H1 (cell line): ENCODE results near the gene PRSS2. TPM values are rescaled to one million over a fixed set of nuclear protein-coding genes. Genes with fewer than 3 reads are reported as not detected.
A peak's percentile ranks its signal among the peaks of the same experiment; 100 is the strongest.

Experiments
- CTCF ChIA-PET: fragments of 300-600 bp; sonication (Branson Sonifier 250); formaldehyde crosslinking; loops from one replicate; lab custom pipeline; 2021; ENCODE audit not compliant: partially characterized antibody; lab: Charles Lee
- POLR2A ChIA-PET: fragments of 300-600 bp; sonication (Branson Sonifier 250); formaldehyde crosslinking; loops from one replicate; lab custom pipeline; 2021; ENCODE audit warnings: inconsistent platforms; ENCODE audit not compliant: partially characterized antibody; lab: Charles Lee
- DNase-seq, 2 experiments: peaks; one replicate each; pipeline versions ENCODE4 v3.0.0 to v3.0.0-alpha.2; 2010 to 2022; ENCODE audit warnings: low spot score in 2 of 2, low read depth in 1 of 2, mixed read lengths in 1 of 2
- FAIRE-seq: peaks from 2 replicates; lab custom pipeline; 2011; peaks lifted over from hg19 to GRCh38; lab: Jason Lieb, UNC
- H2AFZ ChIP-seq: 2 replicates; pipeline ENCODE4 v1.8.1; 2012; ENCODE audit warnings: low read length, inconsistent platforms
- H2AK5ac ChIP-seq: 2 replicates; pipeline ENCODE4 v1.6.1; 2013; ENCODE audit warnings: low read depth, low read length
- H2BK120ac ChIP-seq: replicated peaks from 2 replicates; pipeline ENCODE3; 2013; ENCODE audit warnings: low read depth, low read length, inconsistent platforms
- H2BK12ac ChIP-seq: 2 replicates; pipeline ENCODE4 v1.6.1; 2013; ENCODE audit warnings: low read depth, low read length
- H2BK15ac ChIP-seq: 2 replicates; pipeline ENCODE4 v1.6.1; 2013; ENCODE audit warnings: low read length
- H2BK20ac ChIP-seq: 2 replicates; pipeline ENCODE4 v1.6.1; 2013; ENCODE audit warnings: low read length
- H2BK5ac ChIP-seq: 2 replicates; pipeline ENCODE4 v1.6.1; 2013; ENCODE audit warnings: low read depth, low read length
- H3K14ac ChIP-seq: 2 replicates; pipeline ENCODE4 v1.6.1; 2013; ENCODE audit warnings: inconsistent platforms; ENCODE audit not compliant: insufficient read length
- H3K18ac ChIP-seq: 2 replicates; pipeline ENCODE4 v1.6.1; 2013; ENCODE audit warnings: low read length; ENCODE audit errors: extremely low read depth
- H3K23ac ChIP-seq: 2 replicates; pipeline ENCODE4 v1.6.1; 2013; ENCODE audit warnings: inconsistent platforms; ENCODE audit not compliant: insufficient read length
- H3K23me2 ChIP-seq: 2 replicates; pipeline ENCODE4 v1.6.1; 2013; ENCODE audit warnings: low read depth, low read length
- H3K27ac ChIP-seq: 2 replicates; pipeline ENCODE4 v1.6.1; 2011; ENCODE audit warnings: low read depth, low read length, inconsistent platforms
- H3K27me3 ChIP-seq, 4 experiments: replicated peaks in 1 of 4; 1 replicate in 1 of 4; 2 replicates in 3 of 4; pipeline versions ENCODE4 v1.6.1 to v1.8.1; 2011 to 2013; ENCODE audit warnings: low read length in 3 of 4, mild to moderate bottlenecking in 3 of 4, inconsistent platforms in 2 of 4, mixed read lengths in 2 of 4, moderate library complexity in 1 of 4; ENCODE audit not compliant: control insufficient read depth in 3 of 4, insufficient read depth in 3 of 4; ENCODE audit errors: extremely low read depth in 1 of 4
- H3K36me3 ChIP-seq, 4 experiments: 2 replicates each; pipeline versions ENCODE4 v1.6.1 to v1.8.1; 2011 to 2013; ENCODE audit warnings: mild to moderate bottlenecking in 4 of 4, low read length in 3 of 4, moderate library complexity in 2 of 4, control low read depth in 1 of 4, inconsistent platforms in 1 of 4; ENCODE audit not compliant: insufficient read depth in 4 of 4, control insufficient read depth in 2 of 4
- H3K4ac ChIP-seq: replicated peaks from 2 replicates; pipeline ENCODE3; 2013; ENCODE audit warnings: low read length, low read depth, mixed read lengths, inconsistent platforms; ENCODE audit not compliant: insufficient read length
- H3K4me1 ChIP-seq, 4 experiments: replicated peaks in 1 of 4; 1 replicate in 1 of 4; 2 replicates in 3 of 4; pipeline versions ENCODE4 v1.6.1 to v1.8.1; 2011 to 2013; ENCODE audit warnings: low read length in 3 of 4, inconsistent platforms in 2 of 4, mixed read lengths in 1 of 4; ENCODE audit not compliant: insufficient read depth in 4 of 4, control insufficient read depth in 3 of 4
- H3K4me2 ChIP-seq, 2 experiments: 2 replicates each; pipeline versions ENCODE4 v1.6.1 to v1.8.1; 2011 to 2013; ENCODE audit warnings: low read depth in 2 of 2, low read length in 2 of 2, control low read depth in 1 of 2, inconsistent platforms in 1 of 2, mild to moderate bottlenecking in 1 of 2; ENCODE audit not compliant: insufficient read depth in 1 of 2
- H3K4me3 ChIP-seq, 4 experiments: fragments of 200-600, 300-600 bp in 1 of 4; sonication (generic), shearing (Covaris generic), sonication (Bioruptor Twin) in 1 of 4; 2 replicates each; pipeline versions ENCODE4 v1.5.1 to v1.8.1; 2011 to 2016; ENCODE audit warnings: low read length in 4 of 4, low read depth in 3 of 4, control low read depth in 2 of 4, inconsistent platforms in 2 of 4, mild to moderate bottlenecking in 2 of 4, mixed read lengths in 1 of 4, moderate library complexity in 1 of 4; ENCODE audit not compliant: insufficient read depth in 2 of 4; ENCODE audit errors: extremely low read depth in 1 of 4
- H3K56ac ChIP-seq: replicated peaks from 2 replicates; pipeline ENCODE3; 2013; ENCODE audit warnings: low read depth, mild to moderate bottlenecking, mixed read lengths, low read length, inconsistent platforms; ENCODE audit not compliant: insufficient read length
- H3K79me1 ChIP-seq: 2 replicates; pipeline ENCODE4 v1.6.1; 2013; ENCODE audit warnings: low read depth, low read length, control low read depth
- H3K79me2 ChIP-seq, 2 experiments: 2 replicates each; pipeline versions ENCODE4 v1.6.1 to v1.8.1; 2012 to 2013; ENCODE audit warnings: low read length in 2 of 2, mild to moderate bottlenecking in 2 of 2, inconsistent platforms in 1 of 2; ENCODE audit not compliant: insufficient read depth in 2 of 2, control insufficient read depth in 1 of 2
- H3K9ac ChIP-seq, 4 experiments: replicated peaks in 1 of 4; 1 replicate in 1 of 4; 2 replicates in 3 of 4; pipeline versions ENCODE4 v1.6.1 to v1.8.1; 2011 to 2013; ENCODE audit warnings: low read depth in 3 of 4, low read length in 3 of 4, control low read depth in 2 of 4, mild to moderate bottlenecking in 2 of 4, moderate library complexity in 2 of 4, inconsistent platforms in 1 of 4; ENCODE audit errors: extremely low read depth in 1 of 4
- H3K9me3 ChIP-seq, 2 experiments: 2 replicates each; pipeline versions ENCODE4 v1.6.1 to v1.8.1; 2012 to 2013; ENCODE audit warnings: mild to moderate bottlenecking in 2 of 2, moderate library complexity in 2 of 2, control low read depth in 1 of 2, inconsistent platforms in 1 of 2, low read depth in 1 of 2, low read length in 1 of 2, mixed read lengths in 1 of 2; ENCODE audit not compliant: insufficient read depth in 2 of 2
- H4K20me1 ChIP-seq, 2 experiments: replicated peaks in 1 of 2; 2 replicates each; pipeline versions ENCODE3 to v1.8.1; 2011 to 2013; ENCODE audit warnings: inconsistent platforms in 2 of 2, low read length in 2 of 2, mild to moderate bottlenecking in 1 of 2; ENCODE audit not compliant: insufficient read depth in 2 of 2, control insufficient read depth in 1 of 2
- H4K5ac ChIP-seq: 2 replicates; pipeline ENCODE4 v1.6.1; 2013; ENCODE audit warnings: low read length, low read depth, mixed read lengths, inconsistent platforms; ENCODE audit not compliant: insufficient read length
- H4K8ac ChIP-seq: 2 replicates; pipeline ENCODE4 v1.8.0; 2013; ENCODE audit warnings: mild to moderate bottlenecking, moderate library complexity, low read length, inconsistent platforms; ENCODE audit not compliant: insufficient read depth; ENCODE audit errors: extremely low read depth
- H4K91ac ChIP-seq: replicated peaks from 2 replicates; pipeline ENCODE3; 2013; ENCODE audit warnings: low read length, mixed read lengths, inconsistent platforms; ENCODE audit not compliant: insufficient read length
- BACH1 ChIP-seq: IDR thresholded peaks from 2 replicates; pipeline ENCODE4 v1.6.1; 2012; ENCODE audit warnings: low read length, improper control_type of control experiment
- CHD1 ChIP-seq: IDR thresholded peaks from 2 replicates; pipeline ENCODE4 v1.6.1; 2012; ENCODE audit warnings: low read depth, low read length, improper control_type of control experiment
- CHD2 ChIP-seq: IDR thresholded peaks from 2 replicates; pipeline ENCODE4 v1.6.1; 2012; ENCODE audit warnings: low read length, improper control_type of control experiment
- KDM4A ChIP-seq: IDR thresholded peaks from one replicate; pipeline ENCODE4 v1.7.1; 2012; ENCODE audit warnings: low read depth, mild to moderate bottlenecking, moderate library complexity, low read length, inconsistent platforms; ENCODE audit not compliant: severe bottlenecking
- NANOG ChIP-seq: IDR thresholded peaks from 2 replicates; pipeline ENCODE4 v1.6.1; 2011; ENCODE audit warnings: low read length, low read depth, mild to moderate bottlenecking, inconsistent platforms; ENCODE audit not compliant: insufficient read depth, poor library complexity, severe bottlenecking
- SAP30 ChIP-seq: fragments of 300-600 bp; sonication (generic); IDR thresholded peaks from 2 replicates; pipeline ENCODE4 v1.7.1; 2012; ENCODE audit warnings: low read length, moderate library complexity, mild to moderate bottlenecking, inconsistent platforms; ENCODE audit not compliant: insufficient read depth, insufficient replicate concordance
- SP4 ChIP-seq: IDR thresholded peaks from 2 replicates; pipeline ENCODE4 v1.6.1; 2012; ENCODE audit warnings: low read length, inconsistent platforms
- TAF1 ChIP-seq: IDR thresholded peaks from 2 replicates; pipeline ENCODE4 v1.6.1; 2011; ENCODE audit warnings: mild to moderate bottlenecking, low read depth, low read length
- TAF7 ChIP-seq: optimal IDR thresholded peaks from 2 replicates; pipeline ENCODE3; 2011; ENCODE audit warnings: low read depth, mild to moderate bottlenecking, inconsistent platforms, low read length, moderate library complexity, borderline replicate concordance
- YY1 ChIP-seq: IDR thresholded peaks from 2 replicates; pipeline ENCODE4 v1.6.1; 2011; ENCODE audit warnings: low read depth, mild to moderate bottlenecking, low read length
- WGBS, 2 experiments: shearing (Covaris generic) in 1 of 2; methylation state at CpG; one replicate each; pipeline versions ENCODE4 v1.1.6 to v1.1.7; 2013 to 2015; ENCODE audit warnings: low lambda C conversion rate in 2 of 2, mixed read lengths in 2 of 2, inconsistent platforms in 1 of 2, low coverage in 1 of 2, missing lambda C conversion rate in 1 of 2; ENCODE audit not compliant: insufficient replicate concordance in 2 of 2, insufficient coverage in 1 of 2, insufficient read length in 1 of 2; ENCODE audit errors: extremely low coverage in 1 of 2, missing lambda C conversion rate in 1 of 2; 5-methylcytosine and 5-hydroxymethylcytosine counted together
- polyA plus RNA-seq, 7 experiments: library from polyadenylated mRNA; depleted of rRNA in 3 of 7; stranded (reverse) in 5 of 7; unstranded in 2 of 7; fragments of >200 nt in 5 of 7; fragments of 200-250 nt in 2 of 7; gene quantifications; 1 replicate in 5 of 7; 2 replicates in 1 of 7; 4 replicates in 1 of 7; pipeline versions ENCODE4 v1.2.1 to v1.2.3, GENCODE V29; 2011 to 2013; ENCODE audit warnings: missing spikeins in 2 of 7, mixed read lengths in 2 of 7
- total RNA-seq: library from RNA; stranded (reverse); fragmentation: NEBNext Ultra II Directional; extraction: Animal tissue kit (Norgen Biotek cat#: 25700); gene quantifications from 2 replicates; pipeline ENCODE4 v1.2.1, GENCODE V29; 2021
- TF ChIP-seq, protein P1 (sequence below), 3 experiments: IDR thresholded peaks; 1 replicate in 2 of 3; 2 replicates in 1 of 3; pipeline versions ENCODE4 v1.5.1 to v1.6.1; 2011; ENCODE audit warnings: low read length in 3 of 3, mild to moderate bottlenecking in 3 of 3, inconsistent platforms in 2 of 3, low read depth in 1 of 3, moderate library complexity in 1 of 3; ENCODE audit not compliant: insufficient read depth in 1 of 3; ENCODE audit errors: control extremely low read depth in 1 of 3

Gene PRSS2
- total and polyA plus RNA-seq, 2 of the 8 experiments (the other 6 are each of a cell fraction or from before 2014, with no cell fraction given) = not detected

DNA sequence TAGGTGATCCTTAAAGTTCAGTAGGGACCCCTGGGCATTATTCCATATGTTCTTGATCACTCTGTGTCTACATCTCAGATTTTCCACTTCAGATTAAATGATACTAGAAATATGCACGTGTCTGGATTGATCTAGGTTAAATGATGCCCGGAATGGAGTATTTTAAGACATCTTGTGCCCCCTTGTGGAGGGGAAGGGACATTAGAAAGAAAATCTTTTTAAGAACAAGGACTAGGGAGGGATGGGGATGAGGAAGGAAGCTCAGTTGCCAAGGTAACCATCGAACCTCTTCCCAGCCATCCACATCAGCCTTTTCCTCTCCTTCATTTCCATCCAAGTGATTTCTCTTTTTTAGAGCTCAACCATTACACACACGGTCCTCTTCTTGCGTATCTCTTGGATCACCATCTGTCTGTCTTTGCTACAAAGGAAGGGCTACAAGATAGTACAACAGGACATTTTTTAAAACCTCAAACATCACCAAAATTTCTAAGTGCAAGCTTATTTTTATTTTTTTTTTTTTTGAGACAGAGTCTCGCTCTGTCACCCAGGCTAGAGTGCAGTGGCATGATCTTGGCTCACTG lies 40.5 kb downstream of the PRSS2 start:
- DNase-seq (no peak), FAIRE-seq (peak; percentile 86)
- ChIA-PET POLR2A (interaction anchor here (0.7 to 1.2 kb wide), 2 partner anchors 13 to 18 kb away, joined by 3 to 4 read pairs; no protein-coding TSS in a partner anchor), CTCF (interaction anchor here (0.6 to 18.9 kb wide), 55 partner anchors 9 to 527 kb away, joined by 3 to 430 read pairs (median 4); no protein-coding TSS in a partner anchor)
- peaks cover 10 to 23% (median 17%) of the 10 kb centered on the region in 4 experiments for H3K4me1 ChIP-seq
- H4K91ac ChIP-seq = no peak overlapping the region
- no peaks in the 10 kb centered on the region for H3K36me3 ChIP-seq
- no peaks in the 10 kb centered on the region for H3K9me3 ChIP-seq
- H3K23me2 ChIP-seq = no peaks in the 10 kb centered on the region
- H4K20me1 ChIP-seq = no peaks in the 10 kb centered on the region
- no peak overlapping the region for H3K56ac ChIP-seq
- H2BK5ac ChIP-seq = no peak overlapping the region
- H3K27me3 ChIP-seq = no peaks in the 10 kb centered on the region
- no peak overlapping the region for H3K27ac ChIP-seq
- no peak overlapping the region for H2BK120ac ChIP-seq
- no peak overlapping the region for H3K14ac ChIP-seq
- no peaks in the 10 kb centered on the region for H3K79me1 ChIP-seq
- H3K4ac ChIP-seq = no peak overlapping the region
- no peak overlapping the region for H3K23ac ChIP-seq
- H2BK12ac ChIP-seq = no peak overlapping the region
- no peak overlapping the region for H4K8ac ChIP-seq
- 35% methylated on average over 6 of the region's 6 CpGs; no CpG with 5 or more reads in 1 of the 2 experiments for WGBS, 2 experiments
- H2AFZ ChIP-seq = no peak overlapping the region
- no peak overlapping the region for H3K4me3 ChIP-seq
- no peak overlapping the region for H3K18ac ChIP-seq
- H3K79me2 ChIP-seq = no peaks in the 10 kb centered on the region
- H3K4me2 ChIP-seq = no peak overlapping the region
- H2AK5ac ChIP-seq = no peak overlapping the region
- no peak overlapping the region for H2BK15ac ChIP-seq
- no peak overlapping the region for H4K5ac ChIP-seq
- H3K9ac ChIP-seq = no peak overlapping the region
- no peak overlapping the region for H2BK20ac ChIP-seq
- no peak for TF ChIP-seq BACH1
- no peak for TF ChIP-seq KDM4A
- 0 out of 2 replicates have a peak, but pooled peaks have one; percentile 26 for TF ChIP-seq YY1
- no peak for TF ChIP-seq SAP30
- TF ChIP-seq NANOG = no peak
- TF ChIP-seq, protein P1, sequence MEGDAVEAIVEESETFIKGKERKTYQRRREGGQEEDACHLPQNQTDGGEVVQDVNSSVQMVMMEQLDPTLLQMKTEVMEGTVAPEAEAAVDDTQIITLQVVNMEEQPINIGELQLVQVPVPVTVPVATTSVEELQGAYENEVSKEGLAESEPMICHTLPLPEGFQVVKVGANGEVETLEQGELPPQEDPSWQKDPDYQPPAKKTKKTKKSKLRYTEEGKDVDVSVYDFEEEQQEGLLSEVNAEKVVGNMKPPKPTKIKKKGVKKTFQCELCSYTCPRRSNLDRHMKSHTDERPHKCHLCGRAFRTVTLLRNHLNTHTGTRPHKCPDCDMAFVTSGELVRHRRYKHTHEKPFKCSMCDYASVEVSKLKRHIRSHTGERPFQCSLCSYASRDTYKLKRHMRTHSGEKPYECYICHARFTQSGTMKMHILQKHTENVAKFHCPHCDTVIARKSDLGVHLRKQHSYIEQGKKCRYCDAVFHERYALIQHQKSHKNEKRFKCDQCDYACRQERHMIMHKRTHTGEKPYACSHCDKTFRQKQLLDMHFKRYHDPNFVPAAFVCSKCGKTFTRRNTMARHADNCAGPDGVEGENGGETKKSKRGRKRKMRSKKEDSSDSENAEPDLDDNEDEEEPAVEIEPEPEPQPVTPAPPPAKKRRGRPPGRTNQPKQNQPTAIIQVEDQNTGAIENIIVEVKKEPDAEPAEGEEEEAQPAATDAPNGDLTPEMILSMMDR (IDR thresholded peaks at IDR 0.05; ENCODE audit: control extremely low read depth in 1 of 3, insufficient read depth in 1 of 3, low read depth in 1 of 3, low read length in 3 of 3) = peak in 2 of 3 experiments; percentile 60 to 68; a peak in 3 of 4 replicates
- TF ChIP-seq CHD1 = no peak
- no peak for TF ChIP-seq SP4
- TF ChIP-seq TAF7 = no peak
- TF ChIP-seq TAF1 = no peak
- TF ChIP-seq CHD2 = no peak
